NCI-H526 treated with DMSO at 0.1 percent for 48 hours (cell line): ENCODE measurements around the gene TAPBP.
"Not testable (repeated sequence)": the region's sequence is repeated elsewhere in the genome, so short reads cannot be mapped to it uniquely, and the experiment has no call there.

Source experiments
- DNase-seq: peaks from one replicate; lab custom pipeline; 2025; lab: John Stamatoyannopoulos, UW

TAPBP gene

DNA sequence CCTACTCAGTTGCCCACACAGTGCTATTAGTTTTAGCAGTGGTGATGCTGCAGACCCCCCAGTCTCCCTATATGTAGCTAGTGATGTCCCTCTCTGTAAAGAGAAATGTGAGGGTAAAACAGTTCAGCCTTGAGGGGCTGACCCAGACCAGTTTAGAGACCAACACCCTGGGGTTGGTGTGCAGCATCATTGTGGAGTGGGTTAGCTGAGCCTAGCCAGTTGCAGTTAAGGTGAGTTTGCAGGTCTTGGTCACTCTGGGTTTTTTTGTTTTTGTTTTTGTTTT is 37.4 kb downstream of the TAPBP start:
- no peak for DNase-seq

DNA sequence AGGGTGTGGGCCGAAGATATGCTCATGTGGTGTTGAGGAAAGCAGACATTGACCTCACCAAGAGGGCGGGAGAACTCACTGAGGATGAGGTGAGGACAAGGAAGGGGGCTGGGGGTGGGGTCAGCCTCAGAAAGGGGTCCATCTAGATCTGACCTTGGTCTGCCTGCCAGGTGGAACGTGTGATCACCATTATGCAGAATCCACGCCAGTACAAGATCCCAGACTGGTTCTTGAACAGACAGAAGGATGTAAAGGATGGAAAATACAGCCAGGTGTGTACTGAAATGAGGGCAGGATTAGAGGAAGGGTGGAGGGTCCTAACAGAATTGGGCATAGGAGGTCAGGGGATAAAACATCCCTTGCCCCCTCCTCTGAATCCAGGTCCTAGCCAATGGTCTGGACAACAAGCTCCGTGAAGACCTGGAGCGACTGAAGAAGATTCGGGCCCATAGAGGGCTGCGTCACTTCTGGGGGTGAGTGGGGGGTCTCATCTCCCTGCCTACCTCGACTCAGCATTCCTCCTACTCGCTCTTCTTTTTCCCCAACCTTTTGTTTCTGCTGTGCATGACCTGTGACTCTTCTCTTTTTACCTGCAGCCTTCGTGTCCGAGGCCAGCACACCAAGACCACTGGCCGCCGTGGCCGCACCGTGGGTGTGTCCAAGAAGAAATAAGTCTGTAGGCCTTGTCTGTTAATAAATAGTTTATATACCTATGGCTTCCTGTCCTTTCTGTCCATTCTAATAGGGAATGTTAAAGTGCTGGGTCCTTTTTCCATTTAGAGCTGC is 37.9 kb downstream of the TAPBP start:
- DNase-seq = not testable (repeated sequence)

DNA sequence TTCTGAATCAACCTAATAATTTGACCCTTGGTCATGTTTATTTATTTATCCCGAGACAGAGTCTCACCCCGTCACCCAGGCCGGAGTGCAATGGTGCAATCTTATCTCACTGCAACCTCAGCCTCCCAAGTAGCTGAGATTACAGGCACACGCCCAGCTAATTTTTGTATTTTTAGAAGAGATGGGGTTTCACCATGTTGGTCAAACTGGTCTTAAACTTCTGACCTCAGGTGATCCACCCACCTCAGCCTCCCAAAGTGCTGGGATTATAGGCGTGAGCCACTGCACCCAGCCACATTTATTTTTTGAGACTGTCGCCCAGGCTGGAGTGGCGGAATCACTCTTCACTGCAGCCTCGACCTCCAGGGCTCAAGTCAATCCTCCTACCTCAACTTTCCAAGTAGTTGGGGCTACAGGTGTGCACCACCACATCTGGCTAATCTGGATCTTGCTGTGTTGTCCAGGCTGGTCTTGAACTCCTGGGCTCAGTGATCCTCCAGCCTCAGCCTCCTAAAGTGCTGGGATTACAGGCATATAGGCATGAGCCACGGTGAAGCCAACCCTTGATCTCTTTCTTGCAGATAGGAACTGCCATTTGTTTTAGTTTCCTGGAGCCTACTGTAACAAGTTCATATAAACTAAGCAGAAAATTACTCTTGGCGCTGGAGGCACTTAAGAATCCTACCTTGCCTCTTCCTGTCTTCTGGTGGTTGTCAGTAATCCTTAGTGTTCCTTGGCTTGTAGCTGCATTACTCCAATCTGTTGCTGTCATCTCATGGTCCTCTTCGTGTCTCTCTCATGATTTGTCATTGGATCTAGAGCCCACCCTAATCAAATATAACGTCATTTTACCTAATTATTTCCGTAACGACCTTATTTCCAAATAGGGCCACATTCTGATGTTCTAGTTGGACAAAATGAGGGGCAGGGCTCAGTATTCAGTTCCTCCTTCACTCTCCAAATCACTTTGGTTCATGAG is 39.7 kb downstream of the TAPBP start:
- DNase-seq = no peak

DNA sequence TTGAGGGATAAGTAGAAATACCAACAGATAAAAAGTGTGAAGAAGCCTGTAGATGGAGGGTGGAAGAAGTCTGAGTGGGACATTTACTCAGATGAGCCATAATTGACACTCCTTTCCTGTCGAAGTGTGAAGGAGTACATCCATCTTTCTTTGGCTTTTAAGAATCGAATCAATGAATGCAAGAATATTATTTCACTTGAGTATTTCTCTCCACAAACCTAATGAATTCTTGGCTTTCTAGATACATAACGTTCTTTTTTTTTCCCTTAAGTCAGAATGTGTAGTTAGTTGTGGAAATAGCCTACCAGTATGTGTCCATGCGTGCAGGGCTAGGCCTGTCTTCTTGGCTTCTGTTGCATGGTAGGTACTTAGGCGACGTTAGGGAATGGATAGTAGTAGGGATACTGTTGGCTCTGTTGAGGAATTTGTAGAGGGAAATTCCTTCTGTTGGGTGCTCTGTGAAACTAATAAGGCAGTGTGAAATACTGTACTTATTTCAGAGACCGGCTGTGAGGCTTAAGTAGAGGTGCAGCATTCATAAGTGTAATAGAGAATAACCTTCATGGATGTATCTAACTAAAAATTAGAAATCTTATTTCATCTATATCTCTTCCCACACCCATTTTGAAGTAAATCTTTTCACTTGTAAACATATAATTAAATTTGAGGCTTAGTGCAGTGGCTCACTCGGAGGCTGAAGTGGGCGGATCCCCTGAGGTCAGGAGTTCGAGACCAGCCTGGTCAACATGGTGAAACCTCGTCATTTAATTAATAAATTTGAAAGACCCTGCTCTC is 40.6 kb downstream of the TAPBP start:
- no peak for DNase-seq

DNA sequence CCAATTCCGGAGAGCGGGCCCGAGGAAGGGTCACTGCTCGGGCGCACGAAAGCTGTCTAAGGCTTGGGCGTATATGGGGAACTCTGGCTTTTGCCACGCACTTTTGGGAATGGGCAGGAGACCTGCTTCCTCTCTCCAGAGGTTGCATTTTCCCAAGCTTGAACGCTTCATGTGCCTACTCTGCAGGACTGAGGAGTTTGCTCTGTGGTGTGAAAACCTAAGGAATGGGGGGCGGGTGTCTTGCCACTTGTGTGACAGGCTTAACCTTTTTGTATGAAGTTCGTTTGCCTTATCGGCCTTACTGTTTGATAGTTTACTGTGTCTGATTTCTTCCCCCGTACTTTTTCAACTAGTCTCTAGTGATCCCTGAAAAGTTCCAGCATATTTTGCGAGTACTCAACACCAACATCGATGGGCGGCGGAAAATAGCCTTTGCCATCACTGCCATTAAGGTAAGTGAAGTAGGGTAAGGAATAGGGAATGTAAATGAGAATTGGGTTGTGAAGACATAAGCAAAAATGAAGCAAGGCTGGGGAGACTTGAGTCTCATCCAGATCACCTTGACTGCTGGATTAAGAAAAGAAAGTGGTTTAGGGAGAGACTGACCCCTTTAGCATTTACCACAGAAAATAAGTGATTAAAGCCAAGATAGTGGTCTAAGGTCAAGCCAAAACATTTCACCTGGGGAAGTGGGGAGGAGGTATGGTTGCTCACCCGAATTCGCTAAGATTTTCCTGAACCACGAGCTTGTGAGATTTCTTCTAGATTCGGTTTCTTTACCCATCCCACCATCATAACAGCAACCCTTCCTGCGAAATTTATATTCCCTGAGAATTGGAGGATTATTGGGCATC is 41.4 kb downstream of the TAPBP start:
- DNase-seq = no peak

DNA sequence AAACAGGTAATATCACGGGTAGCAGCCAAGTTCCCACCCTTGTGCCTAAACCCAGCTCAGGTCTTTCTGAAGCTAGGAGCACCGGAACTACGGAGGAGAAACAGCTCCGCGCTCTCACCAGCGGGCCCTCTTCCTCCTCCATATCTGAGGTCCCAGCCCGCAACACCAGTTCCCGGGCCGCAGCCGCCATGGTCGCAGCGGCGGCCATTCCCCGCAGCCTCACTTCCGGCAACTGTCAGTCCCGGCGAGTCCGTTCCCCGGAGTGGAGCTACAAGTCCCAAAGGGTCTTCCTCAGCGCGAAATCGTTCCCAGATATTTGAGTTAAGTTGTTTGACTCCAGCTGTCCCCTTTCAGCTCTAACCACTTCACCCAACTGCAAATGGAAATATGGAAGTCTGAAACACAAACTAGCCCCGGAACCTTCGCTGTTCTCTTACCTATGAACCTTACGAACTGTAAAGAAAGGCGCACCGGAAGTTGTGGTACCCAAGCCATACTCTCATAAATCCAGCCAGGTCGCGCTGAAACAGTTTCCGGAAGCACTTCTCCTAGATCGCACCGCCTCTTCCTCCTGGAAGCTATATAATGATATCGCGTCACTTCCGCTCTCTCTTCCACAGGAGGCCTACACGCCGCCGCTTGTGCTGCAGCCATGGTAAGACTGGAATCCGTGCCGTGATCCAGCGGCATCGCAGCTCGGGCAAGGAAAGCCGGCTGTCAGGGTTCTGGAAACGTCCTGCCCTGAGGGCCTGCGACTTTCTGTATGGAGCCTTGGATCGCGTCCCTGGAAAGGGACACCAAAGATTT is 42.2 kb downstream of the TAPBP start, which contains the start of the genes RPS18 and VPS52:
TSS of gene RPS18 (plus strand) at position 608 of the 807 bp plus-strand sequence. CDS start at position 653, 45 bp downstream.
TSS of gene VPS52 (minus strand) at position 409 of the 807 bp plus-strand sequence. CDS start at position 208, 201 bp downstream.
- peak; percentile 97 for DNase-seq

DNA sequence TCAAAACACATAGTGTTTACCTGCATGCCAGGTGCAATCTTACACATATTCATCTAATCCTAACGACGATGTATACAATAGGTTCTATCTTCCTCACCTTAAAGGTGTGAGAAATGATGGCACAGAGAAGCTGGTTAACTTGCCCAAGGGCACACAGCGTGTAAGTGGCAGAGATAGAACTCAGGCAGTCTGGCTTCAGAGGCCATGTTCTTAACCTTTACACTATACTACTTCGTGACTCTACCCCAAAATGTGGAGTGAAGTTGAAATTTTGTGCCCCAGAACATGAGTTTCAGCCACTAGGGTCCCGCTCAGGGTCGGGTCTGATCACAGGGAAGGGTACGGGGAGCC is 42.8 kb downstream of the TAPBP start:
- DNase-seq = no peak

DNA sequence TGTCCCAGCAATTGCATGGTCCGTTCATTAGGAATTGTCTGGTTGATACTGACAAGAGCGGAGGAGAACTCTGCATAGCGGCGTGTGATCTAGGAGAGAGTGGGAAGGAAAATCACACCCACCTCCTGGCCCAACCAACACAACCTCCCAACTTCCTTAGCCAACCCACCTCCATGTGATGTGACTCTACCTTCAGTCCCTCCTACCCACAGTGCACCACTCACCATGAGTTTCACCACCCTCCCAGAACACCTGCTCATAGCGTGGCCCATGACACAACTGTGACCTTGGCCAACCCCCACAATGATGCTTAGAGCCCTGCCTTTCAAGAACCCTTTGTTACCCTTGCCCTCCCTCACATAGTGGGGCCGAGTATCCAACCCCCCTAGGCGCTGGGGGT is 49.9 kb downstream of the TAPBP start:
- no peak for DNase-seq

DNA sequence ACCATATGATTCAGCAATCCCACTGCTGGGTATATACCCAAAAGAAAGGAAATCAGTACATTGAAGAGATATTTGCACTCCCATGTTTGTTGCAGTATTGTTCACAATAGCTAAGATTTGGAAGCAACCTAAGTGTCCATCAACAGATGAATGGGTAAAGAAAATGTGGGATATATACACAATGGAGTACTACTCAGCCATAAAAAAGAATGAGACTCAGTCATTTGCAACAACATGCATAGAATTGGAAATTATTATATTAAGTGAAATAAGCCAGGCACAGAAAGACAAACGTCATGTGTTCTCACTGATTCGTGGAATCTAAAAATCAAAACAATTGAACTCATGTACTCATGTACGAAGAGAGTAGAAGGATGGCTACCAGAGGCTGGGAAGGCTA is 51.4 kb downstream of the TAPBP start:
- DNase-seq = not testable (repeated sequence)

DNA sequence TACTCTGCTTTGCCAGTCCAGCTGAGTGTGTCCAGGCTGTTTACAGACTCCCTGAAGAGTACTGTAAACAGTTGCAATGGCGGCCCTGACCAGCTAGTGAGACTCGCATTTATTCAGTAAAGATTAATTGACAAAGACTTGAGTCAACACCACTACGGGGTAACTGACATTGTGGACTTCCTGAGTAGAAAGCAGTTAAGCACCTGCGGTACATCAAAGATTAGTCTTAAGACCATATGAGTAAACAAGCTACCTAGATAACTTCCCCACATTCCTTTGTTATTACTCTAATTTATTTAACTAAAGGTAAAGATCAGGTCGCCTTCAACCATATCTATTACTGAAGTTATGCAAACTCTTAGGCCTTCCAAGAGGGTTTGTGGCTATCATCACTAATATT is 54.8 kb downstream of the TAPBP start:
- DNase-seq = no peak

DNA sequence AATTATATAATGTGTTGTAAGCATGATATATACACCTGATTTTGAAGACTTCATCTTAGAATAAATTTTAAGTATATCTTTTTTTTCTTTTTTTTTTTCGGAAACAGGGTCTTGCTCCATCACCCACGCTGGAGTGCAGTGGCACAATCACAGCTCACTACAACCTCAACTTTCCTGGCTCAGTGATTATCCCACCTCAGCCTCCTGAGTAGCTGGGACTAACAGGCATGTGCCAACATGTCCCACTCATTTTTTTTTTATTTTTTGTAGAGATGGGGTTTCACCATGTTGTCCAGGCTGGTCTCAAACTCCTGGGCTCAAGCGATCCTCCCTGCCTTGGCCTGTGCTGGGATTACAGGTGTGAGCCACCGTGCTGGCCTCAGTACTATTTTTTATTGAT is 59.3 kb downstream of the TAPBP start:
- no peak for DNase-seq

DNA sequence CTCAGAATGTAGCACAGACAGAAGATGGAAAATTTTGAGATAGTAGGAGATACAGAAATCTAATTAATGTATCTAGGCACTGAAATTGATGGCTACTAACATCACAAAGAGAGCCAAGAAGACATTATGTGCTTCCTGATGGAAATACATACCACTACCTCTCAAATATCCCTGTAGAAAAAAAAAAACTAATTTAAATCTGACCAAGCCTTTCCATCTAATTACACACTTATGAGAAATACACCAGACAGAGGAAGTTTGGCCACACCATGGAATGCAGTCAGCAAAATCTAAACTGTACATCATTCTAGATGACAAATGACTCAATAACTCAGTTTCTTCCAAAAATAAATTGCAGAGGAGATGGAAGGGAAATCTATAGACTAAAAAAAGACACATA is 61.1 kb downstream of the TAPBP start:
- DNase-seq = no peak

DNA sequence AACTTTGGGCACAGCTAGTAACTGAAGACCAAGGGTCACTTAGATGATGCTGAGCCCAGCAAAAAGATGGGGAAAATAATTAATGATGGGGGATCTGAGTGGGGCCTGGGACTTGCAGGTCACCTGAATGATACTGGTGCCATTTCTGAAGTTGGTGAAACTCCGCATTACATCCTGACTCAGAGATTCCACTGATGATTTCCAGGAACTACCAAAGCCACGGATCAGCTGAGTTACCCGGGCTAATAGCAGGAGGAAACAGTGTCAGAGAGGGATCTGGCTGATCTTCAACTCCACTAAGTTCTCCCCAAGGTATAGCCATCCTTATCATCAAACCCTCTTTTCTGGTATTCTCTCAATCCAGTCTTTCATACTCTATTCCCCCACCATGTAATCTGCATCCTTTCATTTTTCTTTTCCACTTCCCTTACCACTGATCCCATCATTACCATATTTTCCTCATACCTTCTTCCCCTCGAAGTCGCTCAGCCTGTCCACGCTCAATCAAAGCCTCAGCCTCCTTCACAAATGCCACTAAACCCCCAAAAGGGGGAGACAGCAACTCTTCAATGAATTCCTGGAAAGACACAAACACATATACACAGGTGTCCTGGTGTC is 62.4 kb downstream of the TAPBP start:
- DNase-seq = no peak

DNA sequence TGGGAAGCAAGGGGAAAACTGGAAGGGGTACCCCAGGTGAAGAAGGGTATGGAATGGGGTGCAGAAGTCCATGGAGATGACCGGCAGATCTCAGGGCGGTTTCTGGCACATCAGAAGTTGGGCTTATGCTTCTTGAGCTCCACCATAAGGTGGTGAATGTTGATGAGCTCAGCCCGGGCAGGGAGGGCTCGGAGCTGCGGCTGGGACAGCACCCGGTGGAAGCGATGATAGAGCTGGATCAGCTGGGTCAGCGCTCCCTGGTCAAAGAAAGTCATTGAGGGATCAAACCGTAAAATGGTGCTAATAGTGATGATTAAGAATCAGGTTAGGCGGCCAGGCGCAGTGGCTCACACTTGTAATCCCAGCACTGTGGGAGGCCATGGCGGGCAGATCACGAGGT is 63.1 kb downstream of the TAPBP start:
- no peak for DNase-seq

DNA sequence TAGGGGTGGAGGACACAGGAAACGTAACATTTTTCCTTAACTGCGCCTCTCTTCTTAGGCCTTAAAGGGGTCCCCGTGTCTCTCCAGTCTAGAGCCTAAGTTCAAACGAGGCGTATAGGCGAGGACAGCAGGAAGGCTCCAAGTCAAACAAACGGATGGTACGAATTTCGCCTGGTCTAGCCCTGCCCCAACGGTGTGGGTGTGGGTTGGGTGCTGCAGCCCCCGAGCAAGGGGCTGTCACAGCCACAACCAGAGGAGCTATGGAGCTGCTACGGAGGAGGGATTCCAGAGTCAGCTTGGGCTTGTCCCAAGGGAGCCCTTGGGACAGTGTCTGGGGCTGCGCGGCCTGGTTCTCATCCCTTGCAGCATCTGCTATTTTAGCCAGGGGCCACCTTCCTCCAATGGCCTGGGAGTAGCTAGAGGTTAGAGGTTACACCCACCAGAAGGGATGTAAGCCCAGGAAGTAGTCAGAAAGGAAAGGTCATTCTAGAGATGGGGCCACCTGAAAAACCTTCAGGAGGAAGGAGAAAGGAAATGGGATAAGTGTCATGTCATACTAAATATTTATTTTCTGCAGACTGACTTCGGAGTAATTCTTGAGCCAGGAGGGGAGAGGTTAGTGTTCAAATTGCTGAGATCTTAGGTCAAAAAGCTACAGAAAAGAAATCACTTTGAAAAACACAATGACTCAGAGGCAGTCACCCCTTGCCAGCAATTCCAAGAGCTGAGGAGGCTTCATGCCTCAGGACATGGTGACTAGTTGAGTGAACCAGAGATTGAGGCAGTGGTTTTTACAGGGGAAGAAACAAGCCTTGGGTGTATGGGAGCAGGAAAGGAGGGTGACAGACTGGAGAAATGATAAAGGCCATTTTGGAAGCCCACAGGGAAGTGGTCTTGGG is 63.9 kb downstream of the TAPBP start:
- no peak for DNase-seq
